ENCODE measurements around the gene OLFML2B. TPM values are rescaled to one million over a fixed set of nuclear protein-coding genes. Genes with fewer than 3 reads are reported as not detected.

The OLFML2B gene
- polyA plus RNA-seq, 1 of the 3 experiments (the other 2 are of a cell fraction), result 7.3 TPM

DNA sequence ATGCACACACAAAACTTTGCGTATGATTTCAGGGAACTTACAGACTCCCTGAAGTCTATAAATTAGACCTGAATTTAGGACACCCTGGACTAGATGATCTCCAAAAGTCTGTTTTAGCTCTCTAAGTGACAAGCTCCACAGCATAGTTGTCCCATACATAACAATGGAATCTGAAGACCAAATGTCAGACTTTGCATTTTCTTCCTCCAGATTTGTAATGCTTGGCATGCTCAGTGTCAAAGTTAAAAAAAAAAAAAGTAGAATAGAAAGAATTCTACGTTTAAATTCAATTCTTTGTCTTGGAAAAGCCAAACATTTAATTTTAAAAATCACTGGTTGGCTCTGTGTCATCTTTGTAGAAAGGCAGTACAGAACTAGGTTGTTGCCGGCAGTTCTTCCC is 66.7 kb downstream of the OLFML2B start:
- Histone ChIP-seq H3K27ac (ENCODE audit: low read depth in 2 of 2, low read length in 1 of 2) (peak overlapping the region; percentile 81 to 89; a peak in 3 of 4 replicates), H3F3A (replicated peaks; ENCODE audit: insufficient read depth) (peaks cover 27% of the 10 kb centered on the region), H3K9me3 (no peaks in the 10 kb centered on the region), H3K27me3 (ENCODE audit: insufficient read depth) (no peaks in the 10 kb centered on the region), H2AFZ (ENCODE audit: low read depth) (no peak overlapping the region), H3K79me2 (ENCODE audit: insufficient read depth) (no peaks in the 10 kb centered on the region), H3K9me2 (no peaks in the 10 kb centered on the region), H3K4me2 (peak overlapping the region; percentile 15; the same call in 1 of the 2 replicates), H4K20me1 (ENCODE audit: insufficient read depth) (no peaks in the 10 kb centered on the region), H3K36me3 (replicated peaks in 1 of 2; ENCODE audit: control insufficient read depth in 1 of 2, insufficient read depth in 2 of 2, low read length in 1 of 2) (peaks cover 0 to 8% of the 10 kb centered on the region in 2 experiments), H3K4me3 (ENCODE audit: low read depth in 2 of 2, low read length in 1 of 2) (no peak overlapping the region), H3K4me1 (ENCODE audit: control insufficient read depth in 1 of 2, insufficient read depth in 2 of 2, low read depth in 1 of 2, low read length in 1 of 2) (peaks cover 44 to 57% of the 10 kb centered on the region in 2 experiments), H3K9ac (no peak overlapping the region)
- no peak for DNase-seq
- 91% methylated on average over 3 of the region's 3 CpGs for WGBS (ENCODE audit: low lambda C conversion rate)
- ChIA-PET CTCF (interaction anchor here (1.5 kb wide), 1 partner anchor 80 kb away, joined by 3 read pairs; no protein-coding TSS in a partner anchor), POLR2A (no interaction called here)
- TF ChIP-seq TEAD4 (IDR thresholded peaks at IDR 0.05; ENCODE audit: borderline replicate concordance, insufficient read depth) (no peak), FOXM1 (IDR thresholded peaks at IDR 0.05; ENCODE audit: low read depth) (no peak), TAF1 (IDR thresholded peaks at IDR 0.05; ENCODE audit: borderline replicate concordance, low read depth, low read length) (no peak), CHD2 (IDR thresholded peaks at IDR 0.05; ENCODE audit: low read length, partially characterized antibody) (no peak)
- TF ChIP-seq, protein P1, sequence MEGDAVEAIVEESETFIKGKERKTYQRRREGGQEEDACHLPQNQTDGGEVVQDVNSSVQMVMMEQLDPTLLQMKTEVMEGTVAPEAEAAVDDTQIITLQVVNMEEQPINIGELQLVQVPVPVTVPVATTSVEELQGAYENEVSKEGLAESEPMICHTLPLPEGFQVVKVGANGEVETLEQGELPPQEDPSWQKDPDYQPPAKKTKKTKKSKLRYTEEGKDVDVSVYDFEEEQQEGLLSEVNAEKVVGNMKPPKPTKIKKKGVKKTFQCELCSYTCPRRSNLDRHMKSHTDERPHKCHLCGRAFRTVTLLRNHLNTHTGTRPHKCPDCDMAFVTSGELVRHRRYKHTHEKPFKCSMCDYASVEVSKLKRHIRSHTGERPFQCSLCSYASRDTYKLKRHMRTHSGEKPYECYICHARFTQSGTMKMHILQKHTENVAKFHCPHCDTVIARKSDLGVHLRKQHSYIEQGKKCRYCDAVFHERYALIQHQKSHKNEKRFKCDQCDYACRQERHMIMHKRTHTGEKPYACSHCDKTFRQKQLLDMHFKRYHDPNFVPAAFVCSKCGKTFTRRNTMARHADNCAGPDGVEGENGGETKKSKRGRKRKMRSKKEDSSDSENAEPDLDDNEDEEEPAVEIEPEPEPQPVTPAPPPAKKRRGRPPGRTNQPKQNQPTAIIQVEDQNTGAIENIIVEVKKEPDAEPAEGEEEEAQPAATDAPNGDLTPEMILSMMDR (IDR thresholded peaks at IDR 0.05), result no peak

DNA sequence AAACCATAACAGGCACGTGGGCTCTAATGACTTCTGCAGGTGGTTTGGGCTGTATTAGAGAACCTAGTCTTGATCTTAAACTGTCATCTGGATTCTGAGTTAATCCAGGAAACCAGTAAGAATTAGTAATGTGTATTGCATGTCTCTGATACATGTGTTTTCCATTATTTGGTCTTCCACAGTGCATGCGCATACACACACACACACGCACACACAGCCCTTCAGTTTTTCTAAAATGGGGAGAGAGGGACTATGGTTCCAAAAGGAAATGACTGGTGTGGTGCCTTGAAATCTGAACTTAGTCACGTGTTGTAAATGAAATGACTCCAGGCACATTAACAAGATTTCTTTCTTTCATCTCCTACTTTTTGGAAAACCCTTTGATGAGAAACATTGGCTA is 67.6 kb downstream of the OLFML2B start:
- H3K9ac ChIP-seq, result no peak overlapping the region; the same call in 1 of the 2 replicates
- H2AFZ ChIP-seq (ENCODE audit: low read depth), result no peak overlapping the region
- WGBS (ENCODE audit: low lambda C conversion rate), result 33% methylated on average over 4 of the region's 4 CpGs
- H3K79me2 ChIP-seq (ENCODE audit: insufficient read depth), result no peaks in the 10 kb centered on the region
- POLR2A ChIA-PET, result no interaction called here
- peaks cover 44 to 49% of the 10 kb centered on the region in 2 experiments for H3K4me1 ChIP-seq (ENCODE audit: control insufficient read depth in 1 of 2, insufficient read depth in 2 of 2, low read depth in 1 of 2, low read length in 1 of 2)
- DNase-seq, result no peak
- no peak overlapping the region for H3K4me3 ChIP-seq (ENCODE audit: low read depth in 2 of 2, low read length in 1 of 2)
- H3K27ac ChIP-seq (ENCODE audit: low read depth in 2 of 2, low read length in 1 of 2), result peak overlapping the region; percentile 81 to 89
- CTCF ChIA-PET, result interaction anchor here (1.2 kb wide), 1 partner anchor 18 kb away, joined by 3 read pairs; no protein-coding TSS in a partner anchor
- no peaks in the 10 kb centered on the region for H4K20me1 ChIP-seq (ENCODE audit: insufficient read depth)
- no peaks in the 10 kb centered on the region for H3K9me3 ChIP-seq
- no peaks in the 10 kb centered on the region for H3K9me2 ChIP-seq
- peaks cover 19% of the 10 kb centered on the region for H3F3A ChIP-seq (replicated peaks; ENCODE audit: insufficient read depth)
- peaks cover 0 to 8% of the 10 kb centered on the region in 2 experiments for H3K36me3 ChIP-seq (replicated peaks in 1 of 2; ENCODE audit: control insufficient read depth in 1 of 2, insufficient read depth in 2 of 2, low read length in 1 of 2)
- no peaks in the 10 kb centered on the region for H3K27me3 ChIP-seq (ENCODE audit: insufficient read depth)
- peak overlapping the region; percentile 15; the same call in 1 of the 2 replicates for H3K4me2 ChIP-seq
- TF ChIP-seq, protein P2, sequence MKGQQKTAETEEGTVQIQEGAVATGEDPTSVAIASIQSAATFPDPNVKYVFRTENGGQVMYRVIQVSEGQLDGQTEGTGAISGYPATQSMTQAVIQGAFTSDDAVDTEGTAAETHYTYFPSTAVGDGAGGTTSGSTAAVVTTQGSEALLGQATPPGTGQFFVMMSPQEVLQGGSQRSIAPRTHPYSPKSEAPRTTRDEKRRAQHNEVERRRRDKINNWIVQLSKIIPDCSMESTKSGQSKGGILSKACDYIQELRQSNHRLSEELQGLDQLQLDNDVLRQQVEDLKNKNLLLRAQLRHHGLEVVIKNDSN (IDR thresholded peaks at IDR 0.05; ENCODE audit: borderline replicate concordance, low read depth), result peak; percentile 78
- no peak for TF ChIP-seq TAF1 (IDR thresholded peaks at IDR 0.05; ENCODE audit: borderline replicate concordance, low read depth, low read length)
- TF ChIP-seq RCOR1 (IDR thresholded peaks at IDR 0.05; ENCODE audit: low read length), result 0 out of 2 replicates have a peak, but pooled peaks have one; percentile 17
- peak; percentile 34; the same call in 1 of the 2 replicates for TF ChIP-seq NRF1 (IDR thresholded peaks at IDR 0.05; ENCODE audit: low read depth, low read length)
- TF ChIP-seq RAD21 (IDR thresholded peaks at IDR 0.05; ENCODE audit: low read length), result no peak
- TF ChIP-seq, protein P3, sequence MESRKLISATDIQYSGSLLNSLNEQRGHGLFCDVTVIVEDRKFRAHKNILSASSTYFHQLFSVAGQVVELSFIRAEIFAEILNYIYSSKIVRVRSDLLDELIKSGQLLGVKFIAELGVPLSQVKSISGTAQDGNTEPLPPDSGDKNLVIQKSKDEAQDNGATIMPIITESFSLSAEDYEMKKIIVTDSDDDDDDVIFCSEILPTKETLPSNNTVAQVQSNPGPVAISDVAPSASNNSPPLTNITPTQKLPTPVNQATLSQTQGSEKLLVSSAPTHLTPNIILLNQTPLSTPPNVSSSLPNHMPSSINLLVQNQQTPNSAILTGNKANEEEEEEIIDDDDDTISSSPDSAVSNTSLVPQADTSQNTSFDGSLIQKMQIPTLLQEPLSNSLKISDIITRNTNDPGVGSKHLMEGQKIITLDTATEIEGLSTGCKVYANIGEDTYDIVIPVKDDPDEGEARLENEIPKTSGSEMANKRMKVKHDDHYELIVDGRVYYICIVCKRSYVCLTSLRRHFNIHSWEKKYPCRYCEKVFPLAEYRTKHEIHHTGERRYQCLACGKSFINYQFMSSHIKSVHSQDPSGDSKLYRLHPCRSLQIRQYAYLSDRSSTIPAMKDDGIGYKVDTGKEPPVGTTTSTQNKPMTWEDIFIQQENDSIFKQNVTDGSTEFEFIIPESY (IDR thresholded peaks at IDR 0.05; ENCODE audit: borderline replicate concordance, low read depth), result peak; percentile 53; the same call in 1 of the 2 replicates
- TF ChIP-seq POLR2AphosphoS5 (IDR thresholded peaks at IDR 0.05; ENCODE audit: low read depth, low read length), result peak; percentile 79
- 0 out of 2 replicates have a peak, but pooled peaks have one; percentile 48 for TF ChIP-seq YY1 (IDR thresholded peaks at IDR 0.05; ENCODE audit: low read depth)
- 0 out of 2 replicates have a peak, but pooled peaks have one; percentile 22 for TF ChIP-seq GATA2 (CRISPR knock-in tag; IDR thresholded peaks at IDR 0.05)
- TF ChIP-seq, protein P4, sequence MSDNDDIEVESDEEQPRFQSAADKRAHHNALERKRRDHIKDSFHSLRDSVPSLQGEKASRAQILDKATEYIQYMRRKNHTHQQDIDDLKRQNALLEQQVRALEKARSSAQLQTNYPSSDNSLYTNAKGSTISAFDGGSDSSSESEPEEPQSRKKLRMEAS (IDR thresholded peaks at IDR 0.05; ENCODE audit: low read depth), result peak; percentile 88
- TF ChIP-seq ELF1 (IDR thresholded peaks at IDR 0.05), result no peak
- TF ChIP-seq, protein P5, sequence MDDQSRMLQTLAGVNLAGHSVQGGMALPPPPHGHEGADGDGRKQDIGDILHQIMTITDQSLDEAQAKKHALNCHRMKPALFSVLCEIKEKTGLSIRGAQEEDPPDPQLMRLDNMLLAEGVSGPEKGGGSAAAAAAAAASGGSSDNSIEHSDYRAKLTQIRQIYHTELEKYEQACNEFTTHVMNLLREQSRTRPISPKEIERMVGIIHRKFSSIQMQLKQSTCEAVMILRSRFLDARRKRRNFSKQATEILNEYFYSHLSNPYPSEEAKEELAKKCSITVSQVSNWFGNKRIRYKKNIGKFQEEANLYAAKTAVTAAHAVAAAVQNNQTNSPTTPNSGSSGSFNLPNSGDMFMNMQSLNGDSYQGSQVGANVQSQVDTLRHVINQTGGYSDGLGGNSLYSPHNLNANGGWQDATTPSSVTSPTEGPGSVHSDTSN (IDR thresholded peaks at IDR 0.05), result peak; percentile 84
- TF ChIP-seq, protein P6, sequence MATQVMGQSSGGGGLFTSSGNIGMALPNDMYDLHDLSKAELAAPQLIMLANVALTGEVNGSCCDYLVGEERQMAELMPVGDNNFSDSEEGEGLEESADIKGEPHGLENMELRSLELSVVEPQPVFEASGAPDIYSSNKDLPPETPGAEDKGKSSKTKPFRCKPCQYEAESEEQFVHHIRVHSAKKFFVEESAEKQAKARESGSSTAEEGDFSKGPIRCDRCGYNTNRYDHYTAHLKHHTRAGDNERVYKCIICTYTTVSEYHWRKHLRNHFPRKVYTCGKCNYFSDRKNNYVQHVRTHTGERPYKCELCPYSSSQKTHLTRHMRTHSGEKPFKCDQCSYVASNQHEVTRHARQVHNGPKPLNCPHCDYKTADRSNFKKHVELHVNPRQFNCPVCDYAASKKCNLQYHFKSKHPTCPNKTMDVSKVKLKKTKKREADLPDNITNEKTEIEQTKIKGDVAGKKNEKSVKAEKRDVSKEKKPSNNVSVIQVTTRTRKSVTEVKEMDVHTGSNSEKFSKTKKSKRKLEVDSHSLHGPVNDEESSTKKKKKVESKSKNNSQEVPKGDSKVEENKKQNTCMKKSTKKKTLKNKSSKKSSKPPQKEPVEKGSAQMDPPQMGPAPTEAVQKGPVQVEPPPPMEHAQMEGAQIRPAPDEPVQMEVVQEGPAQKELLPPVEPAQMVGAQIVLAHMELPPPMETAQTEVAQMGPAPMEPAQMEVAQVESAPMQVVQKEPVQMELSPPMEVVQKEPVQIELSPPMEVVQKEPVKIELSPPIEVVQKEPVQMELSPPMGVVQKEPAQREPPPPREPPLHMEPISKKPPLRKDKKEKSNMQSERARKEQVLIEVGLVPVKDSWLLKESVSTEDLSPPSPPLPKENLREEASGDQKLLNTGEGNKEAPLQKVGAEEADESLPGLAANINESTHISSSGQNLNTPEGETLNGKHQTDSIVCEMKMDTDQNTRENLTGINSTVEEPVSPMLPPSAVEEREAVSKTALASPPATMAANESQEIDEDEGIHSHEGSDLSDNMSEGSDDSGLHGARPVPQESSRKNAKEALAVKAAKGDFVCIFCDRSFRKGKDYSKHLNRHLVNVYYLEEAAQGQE (IDR thresholded peaks at IDR 0.05; ENCODE audit: low read depth, low read length), result no peak
- peak; percentile 46; the same call in 1 of the 2 replicates for TF ChIP-seq TEAD4 (IDR thresholded peaks at IDR 0.05; ENCODE audit: borderline replicate concordance, insufficient read depth)

Data from SK-N-SH (cell line).